HG03064 (cell line): ENCODE measurements around the gene WWP2.
"Not testable (repeated sequence)": the region's sequence is repeated elsewhere in the genome, so short reads cannot be mapped to it uniquely, and the experiment has no call there.

ENCODE experiments used
- ATAC-seq: cut with Tn5 transposase; IDR thresholded peaks from one replicate; pipeline ENCODE4 v1.9.1; 2021; ENCODE audit warnings: low read depth; ENCODE audit not compliant: unreplicated experiment

WWP2 gene

GRCh38 chr16:69745232-69745612, 16.9 kb upstream of the WWP2 start:
- no peak for ATAC-seq

- no peak for ATAC-seq
Measured at GRCh38 chr16:69745959-69746358, 16.2 kb upstream of the WWP2 start.

GRCh38 chr16:69747115-69747514, 15.0 kb upstream of the WWP2 start:
- ATAC-seq: no peak

- ATAC-seq: no peak
Measured at GRCh38 chr16:69748694-69749345, 13.3 kb upstream of the WWP2 start.

GRCh38 chr16:69754143-69754468, 8.0 kb upstream of the WWP2 start:
- ATAC-seq: no peak

- peak; percentile 88 for ATAC-seq
Measured at GRCh38 chr16:69754469-69755310, 7.4 kb upstream of the WWP2 start, which contains the start of gene NOB1. NOB1 (minus strand) TSS chr16:69754926; CDS start chr16:69754910, 16 bp downstream.

- ATAC-seq: no peak
Measured at GRCh38 chr16:69756705-69757104, 5.4 kb upstream of the WWP2 start.

GRCh38 chr16:69757375-69757774, 4.8 kb upstream of the WWP2 start:
- ATAC-seq: not testable (repeated sequence)

GRCh38 chr16:69762814-69763598, 874 bp downstream of the WWP2 start:
- peak; percentile 10 for ATAC-seq

GRCh38 chr16:69763599-69763942, 1.4 kb downstream of the WWP2 start:
- no peak for ATAC-seq

- no peak for ATAC-seq
Measured at GRCh38 chr16:69767459-69768229, 5.5 kb downstream of the WWP2 start.

GRCh38 chr16:69768666-69769065, 6.5 kb downstream of the WWP2 start:
- ATAC-seq: no peak

GRCh38 chr16:69769404-69769803, 7.3 kb downstream of the WWP2 start:
- ATAC-seq: no peak

GRCh38 chr16:69771651-69771967, 9.5 kb downstream of the WWP2 start:
- ATAC-seq: no peak

- ATAC-seq: no peak
Measured at GRCh38 chr16:69773260-69773947, 11.3 kb downstream of the WWP2 start.

- no peak for ATAC-seq
Measured at GRCh38 chr16:69775563-69775962, 13.4 kb downstream of the WWP2 start.

GRCh38 chr16:69779724-69780123, 17.6 kb downstream of the WWP2 start:
- no peak for ATAC-seq

- no peak for ATAC-seq
Measured at GRCh38 chr16:69781118-69781517, 19.0 kb downstream of the WWP2 start.

- ATAC-seq: no peak
Measured at GRCh38 chr16:69784586-69784985, 22.5 kb downstream of the WWP2 start.

- ATAC-seq: no peak
Measured at GRCh38 chr16:69787883-69788282, 25.8 kb downstream of the WWP2 start.
